ENCODE results near the gene VSIG1. TPM values are rescaled to one million over a fixed set of nuclear protein-coding genes. Genes with fewer than 3 reads are reported as not detected.

VSIG1 gene
- polyA plus RNA-seq, 1 donor (not counting 4 experiments of a cell fraction or from before 2014, with no cell fraction given) = 7.2 TPM

DNA sequence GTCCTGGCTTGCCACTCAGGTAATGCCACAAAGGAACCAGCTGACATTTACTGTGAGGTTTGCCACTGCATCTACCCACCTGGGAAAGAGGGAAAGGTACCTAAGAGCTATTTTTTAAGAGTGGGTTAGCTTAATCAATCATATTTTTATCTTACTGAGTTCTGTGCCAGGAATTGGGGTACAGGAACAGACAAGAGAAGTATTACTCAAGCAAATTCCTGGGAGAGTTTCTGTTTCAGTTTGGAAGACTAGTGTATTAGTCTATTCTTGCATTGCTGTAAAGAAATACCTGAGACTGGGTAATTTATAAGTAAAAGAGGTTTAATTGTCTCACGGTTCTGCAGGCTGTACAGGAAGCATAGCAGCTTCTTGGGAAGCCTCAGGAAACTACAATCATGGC lies 23.3 kb downstream of the VSIG1 start:
- dilution Hi-C loops (cut with MboI; ENCODE audit: extremely low pct_ligation_motif_present, low sequenced_read_pairs) = no loop called here
- Histone ChIP-seq H3K9me1 (ENCODE audit: control insufficient read depth, extremely low read depth, insufficient read depth, low read length) (no peaks in the 10 kb centered on the region), H3K27me3 (ENCODE audit: control insufficient read depth, extremely low read depth, insufficient read depth, low read length) (peaks cover 7% of the 10 kb centered on the region), H3K4me3 (ENCODE audit: control insufficient read depth in 2 of 3, extremely low read depth in 1 of 3, insufficient read depth in 2 of 3, low read depth in 1 of 3, low read length in 3 of 3) (no peak overlapping the region), H3K4me2 (ENCODE audit: control insufficient read depth, extremely low read depth, insufficient read depth, low read depth, low read length) (peak overlapping the region; percentile 34), H3K27ac (ENCODE audit: control insufficient read depth, insufficient read depth, low read length) (peak overlapping the region; percentile 30), H2AFZ (ENCODE audit: control insufficient read depth, low read length) (peak overlapping the region; percentile 34), H3K36me3 (ENCODE audit: control insufficient read depth in 2 of 2, extremely low read depth in 1 of 2, insufficient read depth in 2 of 2, low read length in 2 of 2) (no peaks in the 10 kb centered on the region), H3K9ac (ENCODE audit: control insufficient read depth, extremely low read depth, insufficient read depth, low read length) (no peak overlapping the region), H3K79me2 (ENCODE audit: control insufficient read depth, insufficient read depth, low read length) (no peaks in the 10 kb centered on the region), H3K4me1 (ENCODE audit: control insufficient read depth, extremely low read depth, insufficient read depth, low read length) (peaks cover 21% of the 10 kb centered on the region), H3K9me3 (ENCODE audit: control insufficient read depth, low read depth, low read length) (no peaks in the 10 kb centered on the region), H4K20me1 (ENCODE audit: control insufficient read depth, extremely low read depth, insufficient read depth, low read length) (no peaks in the 10 kb centered on the region)
- FAIRE-seq = no peak
- no peak for TF ChIP-seq EZH2 (IDR thresholded peaks at IDR 0.05; ENCODE audit: low read length)
- TF ChIP-seq, protein P1, sequence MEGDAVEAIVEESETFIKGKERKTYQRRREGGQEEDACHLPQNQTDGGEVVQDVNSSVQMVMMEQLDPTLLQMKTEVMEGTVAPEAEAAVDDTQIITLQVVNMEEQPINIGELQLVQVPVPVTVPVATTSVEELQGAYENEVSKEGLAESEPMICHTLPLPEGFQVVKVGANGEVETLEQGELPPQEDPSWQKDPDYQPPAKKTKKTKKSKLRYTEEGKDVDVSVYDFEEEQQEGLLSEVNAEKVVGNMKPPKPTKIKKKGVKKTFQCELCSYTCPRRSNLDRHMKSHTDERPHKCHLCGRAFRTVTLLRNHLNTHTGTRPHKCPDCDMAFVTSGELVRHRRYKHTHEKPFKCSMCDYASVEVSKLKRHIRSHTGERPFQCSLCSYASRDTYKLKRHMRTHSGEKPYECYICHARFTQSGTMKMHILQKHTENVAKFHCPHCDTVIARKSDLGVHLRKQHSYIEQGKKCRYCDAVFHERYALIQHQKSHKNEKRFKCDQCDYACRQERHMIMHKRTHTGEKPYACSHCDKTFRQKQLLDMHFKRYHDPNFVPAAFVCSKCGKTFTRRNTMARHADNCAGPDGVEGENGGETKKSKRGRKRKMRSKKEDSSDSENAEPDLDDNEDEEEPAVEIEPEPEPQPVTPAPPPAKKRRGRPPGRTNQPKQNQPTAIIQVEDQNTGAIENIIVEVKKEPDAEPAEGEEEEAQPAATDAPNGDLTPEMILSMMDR (optimal IDR thresholded peaks at IDR 0.05 in 1 of 3, IDR thresholded peaks at IDR 0.05 in 1 of 3, conservative IDR thresholded peaks at IDR 0.05 in 1 of 3; ENCODE audit: extremely low read depth in 1 of 3, insufficient read depth in 2 of 3, low read length in 3 of 3) = no peak
- DNase-seq (ENCODE audit: low read depth, low spot score) = no peak

DNA sequence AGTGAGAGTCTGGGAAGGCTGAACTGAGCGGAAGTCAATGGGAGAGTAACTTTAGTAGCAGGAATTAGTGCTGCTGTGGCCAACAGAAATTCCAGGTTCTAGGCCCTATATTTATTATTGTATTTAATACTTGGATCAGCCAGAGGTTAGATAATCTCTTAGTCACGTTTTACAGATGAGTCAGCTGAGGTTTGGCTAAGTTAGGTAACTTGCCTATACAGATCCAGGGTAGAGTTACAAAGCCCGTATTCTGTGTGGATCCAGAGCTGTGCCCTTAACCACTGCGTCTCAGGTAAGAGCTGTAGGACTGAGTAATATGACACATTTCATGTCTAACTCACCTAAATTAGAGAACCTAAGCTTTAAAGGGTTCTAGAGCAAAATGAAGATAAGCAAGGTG lies 26.0 kb downstream of the VSIG1 start:
- no peaks in the 10 kb centered on the region for H3K79me2 ChIP-seq (ENCODE audit: control insufficient read depth, insufficient read depth, low read length)
- no peak overlapping the region for H3K4me3 ChIP-seq (ENCODE audit: control insufficient read depth in 2 of 3, extremely low read depth in 1 of 3, insufficient read depth in 2 of 3, low read depth in 1 of 3, low read length in 3 of 3)
- H3K36me3 ChIP-seq (ENCODE audit: control insufficient read depth in 2 of 2, extremely low read depth in 1 of 2, insufficient read depth in 2 of 2, low read length in 2 of 2) = no peaks in the 10 kb centered on the region
- TF ChIP-seq, protein P1 (optimal IDR thresholded peaks at IDR 0.05 in 1 of 3, IDR thresholded peaks at IDR 0.05 in 1 of 3, conservative IDR thresholded peaks at IDR 0.05 in 1 of 3; ENCODE audit: extremely low read depth in 1 of 3, insufficient read depth in 2 of 3, low read length in 3 of 3) = no peak
- no peak for TF ChIP-seq EZH2 (IDR thresholded peaks at IDR 0.05; ENCODE audit: low read length)
- peaks cover 3% of the 10 kb centered on the region for H3K27me3 ChIP-seq (ENCODE audit: control insufficient read depth, extremely low read depth, insufficient read depth, low read length)
- no peaks in the 10 kb centered on the region for H3K9me1 ChIP-seq (ENCODE audit: control insufficient read depth, extremely low read depth, insufficient read depth, low read length)
- no peaks in the 10 kb centered on the region for H3K9me3 ChIP-seq (ENCODE audit: control insufficient read depth, low read depth, low read length)
- FAIRE-seq (peak; percentile 78), DNase-seq (ENCODE audit: low read depth, low spot score) (peak; percentile 75)
- dilution Hi-C loops (cut with MboI; ENCODE audit: extremely low pct_ligation_motif_present, low sequenced_read_pairs) = no loop called here
- H3K9ac ChIP-seq (ENCODE audit: control insufficient read depth, extremely low read depth, insufficient read depth, low read length) = no peak overlapping the region
- H4K20me1 ChIP-seq (ENCODE audit: control insufficient read depth, extremely low read depth, insufficient read depth, low read length) = no peaks in the 10 kb centered on the region
- H3K27ac ChIP-seq (ENCODE audit: control insufficient read depth, insufficient read depth, low read length) = peak overlapping the region; percentile 54
- peak overlapping the region; percentile 17 for H3K4me2 ChIP-seq (ENCODE audit: control insufficient read depth, extremely low read depth, insufficient read depth, low read depth, low read length)
- H2AFZ ChIP-seq (ENCODE audit: control insufficient read depth, low read length) = no peak overlapping the region
- peaks cover 21% of the 10 kb centered on the region for H3K4me1 ChIP-seq (ENCODE audit: control insufficient read depth, extremely low read depth, insufficient read depth, low read length)
